ENCODE measurements around the gene EPB41. TPM values are rescaled to one million over a fixed set of nuclear protein-coding genes. Genes with fewer than 3 reads are reported as not detected.
A peak's percentile ranks its signal among the peaks of the same experiment; 100 is the strongest.

The EPB41 gene
- total and polyA plus RNA-seq, 9 of the 15 experiments (the other 6 are each of a cell fraction or from before 2014, with no cell fraction given) = 3.7 to 213 (median 141) TPM

- TF ChIP-seq TAF9B (IDR thresholded peaks at IDR 0.05; ENCODE audit: partially characterized antibody) (no peak), E2F6 (IDR thresholded peaks at IDR 0.05; ENCODE audit: borderline replicate concordance in 1 of 2, extremely low read depth in 1 of 2, insufficient read depth in 1 of 2, insufficient read length in 1 of 2, low read depth in 1 of 2, low read length in 1 of 2, poor library complexity in 1 of 2, severe bottlenecking in 1 of 2) (peak in 1 of 2 experiments; percentile 38), HDAC1 (IDR thresholded peaks at IDR 0.05) (peak in 1 of 2 experiments; percentile 12; a peak in 2 of 4 replicates), E2F3 (CRISPR knock-in tag; IDR thresholded peaks at IDR 0.05) (0 out of 2 replicates have a peak, but pooled peaks have one; percentile 37), DNMT1 (IDR thresholded peaks at IDR 0.05) (no peak), SMARCE1 (IDR thresholded peaks at IDR 0.05) (no peak; the same call in 1 of the 2 replicates), NCOA2 (IDR thresholded peaks at IDR 0.05; ENCODE audit: partially characterized antibody in 2 of 2) (no peak), OTX1 (CRISPR knock-in tag; IDR thresholded peaks at IDR 0.05) (no peak), ZNF561 (CRISPR knock-in tag; conservative IDR thresholded peaks at IDR 0.05) (no peak), ZNF311 (CRISPR knock-in tag; IDR thresholded peaks at IDR 0.05) (no peak), ELK3 (CRISPR knock-in tag; IDR thresholded peaks at IDR 0.05) (no peak), TEAD1 (CRISPR knock-in tag; IDR thresholded peaks at IDR 0.05) (no peak), PREB (CRISPR knock-in tag; IDR thresholded peaks at IDR 0.05) (no peak), POU5F1 (IDR thresholded peaks at IDR 0.05; ENCODE audit: borderline replicate concordance, low read depth, low read length, partially characterized antibody) (no peak), SMARCC2 (IDR thresholded peaks at IDR 0.05; ENCODE audit: low read depth) (no peak), PTTG1 (tag; IDR thresholded peaks at IDR 0.05; ENCODE audit: low read depth) (no peak), MEF2D (tag; conservative IDR thresholded peaks at IDR 0.05; ENCODE audit: low read depth) (no peak), LARP7 (IDR thresholded peaks at IDR 0.05) (peak; percentile 61), ZNF707 (CRISPR knock-in tag; conservative IDR thresholded peaks at IDR 0.05) (no peak), PHTF2 (CRISPR knock-in tag; IDR thresholded peaks at IDR 0.05) (no peak)
- TF ChIP-seq, protein P1, sequence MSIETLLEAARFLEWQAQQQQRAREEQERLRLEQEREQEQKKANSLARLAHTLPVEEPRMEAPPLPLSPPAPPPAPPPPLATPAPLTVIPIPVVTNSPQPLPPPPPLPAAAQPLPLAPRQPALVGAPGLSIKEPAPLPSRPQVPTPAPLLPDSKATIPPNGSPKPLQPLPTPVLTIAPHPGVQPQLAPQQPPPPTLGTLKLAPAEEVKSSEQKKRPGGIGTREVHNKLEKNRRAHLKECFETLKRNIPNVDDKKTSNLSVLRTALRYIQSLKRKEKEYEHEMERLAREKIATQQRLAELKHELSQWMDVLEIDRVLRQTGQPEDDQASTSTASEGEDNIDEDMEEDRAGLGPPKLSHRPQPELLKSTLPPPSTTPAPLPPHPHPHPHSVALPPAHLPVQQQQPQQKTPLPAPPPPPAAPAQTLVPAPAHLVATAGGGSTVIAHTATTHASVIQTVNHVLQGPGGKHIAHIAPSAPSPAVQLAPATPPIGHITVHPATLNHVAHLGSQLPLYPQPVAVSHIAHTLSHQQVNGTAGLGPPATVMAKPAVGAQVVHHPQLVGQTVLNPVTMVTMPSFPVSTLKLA (conservative IDR thresholded peaks at IDR 0.05) = peak in 1 of 2 experiments; percentile 38; a peak in 2 of 4 replicates
- TF ChIP-seq, protein P2, sequence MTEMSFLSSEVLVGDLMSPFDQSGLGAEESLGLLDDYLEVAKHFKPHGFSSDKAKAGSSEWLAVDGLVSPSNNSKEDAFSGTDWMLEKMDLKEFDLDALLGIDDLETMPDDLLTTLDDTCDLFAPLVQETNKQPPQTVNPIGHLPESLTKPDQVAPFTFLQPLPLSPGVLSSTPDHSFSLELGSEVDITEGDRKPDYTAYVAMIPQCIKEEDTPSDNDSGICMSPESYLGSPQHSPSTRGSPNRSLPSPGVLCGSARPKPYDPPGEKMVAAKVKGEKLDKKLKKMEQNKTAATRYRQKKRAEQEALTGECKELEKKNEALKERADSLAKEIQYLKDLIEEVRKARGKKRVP (CRISPR knock-in tag; IDR thresholded peaks at IDR 0.05) = no peak
Measured at GRCh38 chr1:28887835-28888682, 26.3 kb upstream of the EPB41 start (continued).
